Measurements from ENCODE around the gene GPR83.
"Not testable (repeated sequence)": the region's sequence is repeated elsewhere in the genome, so short reads cannot be mapped to it uniquely, and the experiment has no call there.

GPR83 gene

DNA sequence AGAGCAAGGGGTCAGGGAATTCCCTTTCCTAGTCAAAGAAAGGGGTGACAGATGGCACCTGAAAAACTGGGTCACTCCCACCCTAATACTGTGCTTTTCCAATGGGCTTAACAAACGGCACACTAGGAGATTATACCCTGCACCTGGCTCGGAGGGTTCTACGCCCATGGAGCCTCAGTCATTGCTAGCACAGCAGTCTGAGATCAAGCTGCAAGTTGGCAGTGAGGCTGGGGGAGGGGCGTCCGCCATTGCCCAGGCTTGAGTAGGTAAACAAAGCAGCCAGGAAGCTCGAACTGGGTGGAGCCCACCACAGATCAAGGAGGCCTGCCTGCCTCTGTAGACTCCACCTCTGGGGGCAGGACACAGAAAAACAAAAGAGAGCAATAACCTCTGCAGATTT lies 30.6 kb downstream of the GPR83 start:
- not testable (repeated sequence) for DNase-seq (ENCODE audit: low spot score)

DNA sequence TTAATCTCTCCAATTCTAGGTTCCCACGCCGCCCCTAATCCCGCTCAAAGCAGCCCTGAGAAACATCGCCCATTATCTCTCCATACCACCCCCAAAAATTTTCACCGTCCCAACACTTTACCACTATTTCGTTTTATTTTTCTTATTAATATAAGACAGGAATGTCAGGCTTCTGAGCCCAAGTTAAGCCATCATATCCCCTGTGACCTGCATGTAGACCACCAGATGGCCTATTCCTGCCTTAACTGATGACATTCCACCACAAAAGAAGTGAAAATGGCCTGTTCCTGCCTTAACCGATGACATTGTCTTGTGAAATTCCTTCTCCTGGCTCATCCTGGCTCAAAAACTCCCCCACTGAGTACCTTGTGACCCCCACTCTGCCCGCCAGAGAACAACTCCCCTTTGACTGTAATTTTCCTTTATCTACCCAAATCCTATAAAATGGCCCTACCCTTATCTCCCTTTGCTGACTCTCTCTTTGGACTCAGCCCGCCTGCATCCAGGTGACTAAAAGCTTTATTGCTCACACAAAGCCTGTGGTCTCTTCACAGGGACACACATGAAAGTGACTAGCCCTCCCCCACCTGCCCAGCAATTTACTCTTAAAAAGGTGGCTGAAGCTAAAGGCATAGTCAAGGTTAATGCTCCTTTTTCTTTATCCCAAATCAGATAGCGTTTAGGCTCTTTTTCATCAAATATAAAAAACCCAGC lies 50.2 kb downstream of the GPR83 start:
- DNase-seq (ENCODE audit: low spot score): not testable (repeated sequence)

- DNase-seq (ENCODE audit: low spot score): not testable (repeated sequence)
Observed at GRCh38 chr11:94346311-94346710, 54.9 kb downstream of the GPR83 start.

- no peak for DNase-seq (ENCODE audit: low spot score)
Observed at GRCh38 chr11:94343495-94343894, 57.7 kb downstream of the GPR83 start.

DNA sequence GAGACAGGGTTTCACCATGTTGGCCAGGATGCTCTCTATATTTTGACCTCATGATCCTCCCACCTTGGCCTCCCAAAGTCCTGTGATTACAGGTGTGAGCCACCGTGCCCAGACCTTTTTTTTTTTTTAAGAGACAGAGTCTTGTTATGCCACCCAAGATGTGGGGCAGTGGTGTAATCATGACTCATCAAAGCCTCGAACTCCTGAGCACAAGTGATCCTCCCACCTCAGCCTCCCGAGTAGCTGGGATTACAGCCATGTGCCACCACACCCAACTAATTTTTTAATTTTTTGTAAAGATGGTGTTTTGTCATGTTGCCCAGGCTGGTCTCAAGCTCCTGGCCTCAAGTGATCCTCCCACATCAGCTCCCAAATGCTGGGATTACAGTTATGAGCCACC lies 59.0 kb downstream of the GPR83 start:
- no peak for DNase-seq (ENCODE audit: low spot score)

DNA sequence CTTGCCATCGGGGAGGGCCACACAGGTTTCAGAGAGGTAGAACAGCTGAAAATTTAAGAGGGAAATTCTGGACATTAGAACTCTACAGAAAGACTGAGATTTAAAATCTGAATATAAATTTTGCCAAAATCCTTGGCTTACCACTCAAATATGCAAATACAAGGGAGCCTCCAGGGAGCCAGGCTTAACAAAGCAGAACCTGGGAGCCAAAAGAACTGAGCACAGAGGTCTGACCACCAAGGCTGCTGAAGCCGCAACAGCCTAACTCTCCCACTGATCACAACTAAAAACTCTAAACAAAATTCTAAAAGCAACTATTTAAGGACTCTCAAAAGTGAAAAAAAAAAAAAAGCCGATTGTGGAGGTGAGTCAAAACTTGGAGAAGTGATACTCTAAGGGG lies 62.6 kb downstream of the GPR83 start:
- no peak for DNase-seq (ENCODE audit: low spot score)

DNA sequence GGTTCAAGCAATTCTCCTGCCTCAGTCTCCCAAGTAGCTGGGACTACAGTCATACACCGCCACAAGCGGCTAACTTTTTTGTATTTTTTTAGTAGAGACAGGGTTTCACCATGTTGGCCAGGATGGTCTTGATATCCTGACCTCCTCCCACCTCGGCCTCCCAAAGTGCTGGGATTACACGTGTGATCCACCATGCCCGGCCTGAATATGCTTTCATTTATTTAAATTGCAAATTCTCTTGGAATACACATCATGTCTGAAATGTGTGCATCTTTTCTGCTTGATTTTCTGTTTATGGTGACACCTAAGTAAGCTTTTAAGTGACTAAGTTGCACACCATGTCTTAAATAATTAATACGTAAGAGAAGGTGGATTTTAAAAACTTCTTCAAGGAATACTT lies 65.2 kb downstream of the GPR83 start:
- DNase-seq (ENCODE audit: low spot score): no peak

- no peak for DNase-seq (ENCODE audit: low spot score)
Observed at GRCh38 chr11:94332814-94333213, 68.4 kb downstream of the GPR83 start.

- no peak for DNase-seq (ENCODE audit: low spot score)
Observed at GRCh38 chr11:94330789-94331188, 70.4 kb downstream of the GPR83 start.

GRCh38 chr11:94329501-94329900 lies 71.7 kb downstream of the GPR83 start:
- DNase-seq (ENCODE audit: low spot score): no peak

GRCh38 chr11:94328587-94329080 lies 72.6 kb downstream of the GPR83 start:
- no peak for DNase-seq (ENCODE audit: low spot score)
